ENCODE measurements around the gene UPK2. TPM values are rescaled to one million over a fixed set of nuclear protein-coding genes. Genes with fewer than 3 reads are reported as not detected.

The UPK2 gene
- polyA plus RNA-seq, 4 donors = 0.52 to 56.1 (median 19.2) TPM

DNA sequence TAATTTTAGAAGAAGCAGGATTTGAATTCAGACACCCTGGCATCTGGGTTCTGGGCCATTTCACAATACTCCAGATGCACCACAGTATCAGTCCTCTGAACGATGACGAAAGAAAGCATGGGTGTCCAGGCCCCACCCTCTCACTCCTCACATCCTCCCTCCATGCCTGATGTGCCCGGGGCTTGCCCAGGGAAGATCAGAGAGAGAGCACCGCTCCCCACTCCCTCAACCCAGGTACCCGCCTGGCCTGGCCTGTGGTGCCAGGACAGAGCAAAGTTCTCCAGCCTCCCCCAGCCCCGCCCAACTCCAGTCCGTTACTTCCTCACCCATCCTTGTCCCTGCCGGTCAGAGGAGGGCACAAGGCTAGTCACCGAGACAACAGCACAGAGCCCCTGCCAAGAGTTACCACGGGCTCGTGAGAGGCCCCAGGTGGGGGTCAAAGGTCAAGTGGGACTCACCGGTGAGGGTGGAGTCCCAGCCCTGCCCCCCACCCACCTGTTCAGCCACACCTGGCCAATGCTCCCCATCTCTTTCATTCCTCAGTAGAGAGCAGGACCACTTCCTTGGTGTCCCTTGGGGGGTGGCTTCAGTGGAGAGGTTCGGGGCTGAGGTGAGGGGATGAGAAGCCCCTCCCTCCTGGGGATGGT is 38.5 kb upstream of the UPK2 start:
- DNase-seq (ENCODE audit: low read depth in 4 of 4, low spot score in 3 of 4) = no peak

GRCh38 chr11:118918128-118918685 is 37.9 kb upstream of the UPK2 start:
- no peak for DNase-seq (ENCODE audit: low read depth in 4 of 4, low spot score in 3 of 4)

DNA sequence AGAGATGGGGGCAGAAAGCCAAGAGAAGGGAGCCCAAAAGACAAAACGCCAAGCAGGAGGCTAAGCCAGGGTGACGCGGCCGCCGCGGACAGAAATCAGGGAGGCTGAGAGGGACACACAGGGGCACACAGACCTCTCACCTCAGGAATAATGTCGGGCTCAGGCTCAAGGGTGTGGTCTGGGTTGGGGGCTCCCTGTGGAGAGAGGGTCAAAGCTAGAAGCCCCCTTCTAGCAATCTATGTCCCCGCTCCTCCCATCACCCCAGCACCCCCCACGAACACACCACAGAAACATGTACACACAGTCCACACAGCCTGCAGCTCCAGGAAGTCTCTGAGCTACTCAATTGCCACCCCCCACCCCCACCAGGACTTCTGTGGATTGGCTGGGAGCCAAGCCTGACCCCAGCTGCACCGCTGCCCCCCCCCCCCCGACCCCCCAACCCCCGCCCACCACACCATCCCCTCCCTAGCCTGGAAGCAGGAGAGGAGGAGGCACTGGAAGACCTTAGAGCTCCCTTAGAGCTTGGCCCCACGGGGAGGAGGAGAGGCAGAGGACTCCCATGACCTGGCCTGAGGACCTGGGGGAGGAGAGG is 37.3 kb upstream of the UPK2 start:
- no peak for DNase-seq (ENCODE audit: low read depth in 4 of 4, low spot score in 3 of 4)

DNA sequence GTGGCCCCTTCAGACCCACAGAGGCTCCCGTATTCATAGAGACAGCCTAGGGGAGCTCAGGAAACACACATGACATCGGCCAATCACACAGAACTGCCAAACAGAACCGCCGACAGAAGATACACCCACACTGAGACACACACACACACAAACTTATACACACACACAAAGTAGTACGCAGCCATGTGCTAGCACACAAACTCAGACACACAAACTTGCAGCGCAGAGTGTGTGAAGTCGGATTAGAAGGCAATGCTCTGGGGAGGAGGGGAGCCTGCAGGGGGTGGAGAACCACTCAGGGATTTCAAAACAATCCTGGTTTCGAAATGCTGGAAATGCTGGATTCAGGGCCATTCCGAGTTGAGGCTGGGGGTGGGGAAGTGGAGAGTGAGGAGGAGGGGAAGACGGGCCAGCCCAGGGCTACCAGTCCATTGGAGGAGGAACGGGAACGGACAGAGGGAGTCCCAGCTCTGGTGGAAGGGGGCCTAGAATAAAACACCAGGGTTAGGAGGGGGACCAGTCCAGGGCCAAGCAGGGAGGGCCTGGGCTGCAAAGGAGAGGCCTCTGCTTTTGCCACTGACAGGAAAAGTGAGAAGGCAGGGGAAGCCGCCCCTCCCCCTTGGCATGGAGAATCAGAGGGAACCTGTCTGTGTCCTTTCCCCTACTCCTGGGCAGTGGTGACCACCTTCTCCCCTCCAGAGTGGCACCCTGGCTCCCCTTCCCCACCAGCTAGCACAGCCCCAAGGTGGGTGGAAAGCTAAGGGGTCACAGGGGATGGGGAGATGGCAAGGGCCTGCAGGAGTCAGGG is 34.8 kb upstream of the UPK2 start:
- no peak for DNase-seq (ENCODE audit: low read depth in 4 of 4, low spot score in 3 of 4)

DNA sequence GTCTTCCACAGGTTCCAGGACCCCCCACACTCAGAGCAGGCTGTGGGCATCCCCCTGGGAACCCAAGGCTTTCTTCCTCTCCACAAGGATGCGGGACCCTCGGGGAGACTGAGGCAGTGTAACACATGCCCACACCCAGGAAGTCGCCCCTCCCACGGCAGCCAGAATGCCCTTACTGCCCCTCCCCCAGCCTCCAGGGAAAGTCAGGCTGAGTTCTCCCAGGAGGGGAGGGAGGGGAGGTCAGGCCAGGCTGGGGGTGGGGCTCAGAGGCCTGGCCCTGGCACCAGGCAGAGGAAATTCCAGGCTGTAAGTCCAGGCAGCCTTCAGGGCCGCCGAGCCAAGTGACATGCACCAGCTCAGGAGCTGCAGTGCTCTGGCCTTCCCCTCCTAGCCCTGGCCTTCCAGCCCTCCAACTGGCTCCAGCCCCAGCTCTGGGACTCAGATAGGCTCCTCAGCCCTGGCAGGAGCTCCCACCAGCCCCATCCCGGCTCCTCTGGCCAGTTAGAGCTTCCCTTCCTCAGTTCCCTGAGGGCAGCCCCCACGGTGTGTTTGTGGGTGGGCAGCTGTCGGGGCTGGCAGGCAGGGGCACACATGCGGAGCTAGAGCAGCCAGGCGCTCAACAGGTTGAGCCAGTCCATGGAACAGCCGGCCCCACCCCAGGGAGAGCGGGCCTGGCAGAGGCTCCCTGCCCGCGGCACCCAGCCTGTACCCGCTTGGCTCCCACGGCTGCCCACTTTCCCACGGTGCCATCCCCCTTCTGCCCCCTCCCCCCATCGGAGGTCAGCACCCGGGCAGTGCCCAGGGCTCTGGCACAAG is 34.0 kb upstream of the UPK2 start:
- no peak for DNase-seq (ENCODE audit: low read depth in 4 of 4, low spot score in 3 of 4)

- no peak for DNase-seq (ENCODE audit: low read depth in 4 of 4, low spot score in 3 of 4)
Measured at GRCh38 chr11:118922745-118923627, 33.1 kb upstream of the UPK2 start.

- no peak for DNase-seq (ENCODE audit: low read depth in 4 of 4, low spot score in 3 of 4)
Measured at GRCh38 chr11:118923721-118924587, 32.1 kb upstream of the UPK2 start.

GRCh38 chr11:118924591-118925585 is 31.2 kb upstream of the UPK2 start:
- no peak for DNase-seq (ENCODE audit: low read depth in 4 of 4, low spot score in 3 of 4)

- DNase-seq (ENCODE audit: low read depth in 4 of 4, low spot score in 3 of 4) = no peak
Measured at GRCh38 chr11:118927554-118928100, 28.5 kb upstream of the UPK2 start.

DNA sequence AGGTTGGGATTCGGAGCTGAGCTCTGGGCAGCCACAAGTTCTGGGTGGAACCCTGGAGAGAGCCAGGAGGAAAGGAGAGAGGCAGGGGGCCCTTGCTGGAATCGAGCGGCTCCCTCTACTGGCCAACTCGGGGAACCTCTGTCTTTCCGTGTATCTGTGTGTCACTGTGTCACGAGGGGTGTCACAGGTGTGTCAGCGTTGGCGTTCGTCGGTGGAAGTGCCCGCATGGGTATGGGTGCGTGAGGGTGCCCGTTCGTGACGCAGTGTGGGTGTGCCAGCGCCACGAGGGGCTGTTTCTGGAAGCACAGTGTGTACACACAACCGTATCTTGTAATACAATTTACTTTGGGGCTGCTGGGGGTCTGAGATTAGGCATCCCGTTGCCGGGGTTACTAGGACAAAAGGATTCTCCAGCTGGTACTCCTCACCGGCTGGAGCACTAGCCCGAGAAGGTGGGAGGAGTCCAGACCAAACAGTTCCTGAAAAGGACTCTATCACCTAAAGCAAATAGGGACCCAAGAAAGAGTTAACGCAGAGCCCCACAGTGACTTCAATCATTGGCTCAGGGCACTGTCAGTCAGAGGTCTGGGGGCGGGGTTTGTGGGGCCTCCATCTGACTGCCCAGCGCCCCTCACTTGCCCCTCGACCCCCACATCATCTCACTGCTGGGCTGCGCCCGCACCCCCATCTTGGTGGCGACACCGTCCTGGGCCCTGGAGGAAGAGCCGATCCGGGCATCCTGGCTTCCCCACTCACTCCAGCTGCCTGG is 27.8 kb upstream of the UPK2 start:
- peak in 3 of 4 donors; percentile 86 to 91 (median 91) for DNase-seq (ENCODE audit: low read depth in 4 of 4, low spot score in 3 of 4)

DNA sequence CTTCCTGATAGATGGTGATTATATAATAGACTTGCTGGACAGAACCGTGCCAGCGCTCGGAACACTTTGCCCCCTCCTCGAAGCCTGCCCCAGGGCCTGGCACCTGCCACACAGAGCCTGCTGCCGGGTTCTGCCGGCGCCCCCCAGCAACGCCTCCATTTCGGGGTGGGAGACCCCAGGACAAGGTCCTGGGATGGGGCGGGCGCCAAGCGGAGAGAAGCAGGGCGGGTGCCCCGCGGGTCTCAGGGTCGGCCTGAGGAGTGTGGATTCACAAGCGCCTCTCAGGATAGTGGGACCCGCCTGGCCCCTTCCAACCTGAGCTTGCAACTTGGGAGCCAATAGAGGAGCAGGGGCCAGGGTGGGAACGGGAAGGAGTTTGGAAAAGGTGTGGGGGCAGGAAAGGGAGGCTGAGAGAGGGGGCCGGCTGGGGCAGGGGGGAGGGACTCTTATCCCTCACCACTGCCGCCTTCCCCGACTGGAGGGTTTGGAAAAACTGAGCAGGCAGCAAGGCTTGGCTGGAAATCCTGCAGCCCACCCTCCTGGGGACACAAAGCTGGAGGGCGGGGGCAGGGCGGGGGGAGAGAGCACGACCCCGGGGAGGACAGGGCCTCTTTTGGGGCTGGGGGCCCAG is 27.1 kb upstream of the UPK2 start:
- no peak for DNase-seq (ENCODE audit: low read depth in 4 of 4, low spot score in 3 of 4)

DNA sequence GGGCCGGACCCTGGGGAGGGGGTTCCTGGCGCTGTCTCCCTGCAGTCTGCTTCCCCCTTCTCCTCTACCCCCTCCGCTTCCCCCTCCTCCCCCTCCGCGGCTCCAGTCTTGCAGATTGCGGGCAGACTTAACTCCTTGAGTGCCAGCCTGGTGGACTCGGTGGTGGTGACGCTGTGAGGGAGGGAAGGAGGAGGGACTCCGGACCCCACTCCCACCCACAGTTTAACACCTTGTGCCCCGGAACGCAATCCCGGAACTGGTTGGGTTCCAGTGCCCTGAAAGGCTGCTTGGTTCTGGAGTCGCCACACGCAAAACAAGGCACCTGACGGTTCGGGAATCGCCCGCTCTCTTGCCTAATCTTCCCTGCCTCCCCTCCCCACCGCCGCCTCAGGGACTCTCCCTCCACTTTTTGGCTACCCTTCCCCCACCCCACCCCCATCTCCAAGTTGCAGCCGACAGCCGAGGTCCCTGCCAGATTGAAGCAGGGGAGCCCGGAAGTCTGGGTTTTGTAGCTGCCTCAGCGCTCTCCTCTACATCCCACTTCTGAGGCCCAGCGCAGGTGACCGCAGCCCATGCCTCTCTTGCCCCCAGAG is 26.5 kb upstream of the UPK2 start:
- peak in 2 of 4 donors; percentile 85 to 91 for DNase-seq (ENCODE audit: low read depth in 4 of 4, low spot score in 3 of 4)

DNA sequence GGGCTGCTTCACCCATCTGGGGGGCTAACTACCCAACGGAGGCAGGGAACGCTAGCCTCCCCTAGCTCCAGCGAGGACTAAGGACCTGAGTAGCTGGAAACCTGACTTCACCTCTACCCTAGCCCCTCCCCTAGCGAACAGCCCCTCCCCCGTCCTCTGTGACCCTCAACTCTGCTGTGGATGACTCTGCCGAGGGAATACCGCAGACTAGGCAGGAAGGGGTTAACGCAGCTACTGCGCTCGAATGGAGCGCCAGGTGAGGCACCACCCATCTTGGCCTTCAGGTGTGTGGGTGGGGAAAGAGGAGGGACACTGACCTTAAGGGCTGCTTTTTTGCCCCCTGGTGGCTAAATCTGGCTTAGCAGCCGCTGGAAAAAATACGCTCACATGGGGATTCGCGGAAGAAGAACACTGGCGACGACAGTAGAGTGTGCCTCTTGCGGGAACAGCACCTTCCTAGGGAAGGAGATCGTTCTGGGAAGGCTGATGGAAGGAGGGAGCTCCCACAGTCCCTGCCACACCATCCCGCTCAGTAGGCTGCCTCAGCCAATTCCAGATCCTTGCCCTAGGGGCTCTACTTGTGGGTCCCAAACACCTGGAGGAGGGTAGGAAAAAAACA is 25.9 kb upstream of the UPK2 start:
- peak in 1 of 4 donors; percentile 88 for DNase-seq (ENCODE audit: low read depth in 4 of 4, low spot score in 3 of 4)

GRCh38 chr11:118931571-118931970 is 24.5 kb upstream of the UPK2 start:
- no peak for DNase-seq (ENCODE audit: low read depth in 4 of 4, low spot score in 3 of 4)

GRCh38 chr11:118933486-118933885 is 22.6 kb upstream of the UPK2 start:
- DNase-seq (ENCODE audit: low read depth in 4 of 4, low spot score in 3 of 4) = no peak

All from left renal pelvis (tissue), 4 donors.